ENCODE data around the gene CMTM7. TPM values are rescaled to one million over a fixed set of nuclear protein-coding genes. Genes with fewer than 3 reads are reported as not detected.

Gene CMTM7
- total and polyA plus RNA-seq, 10 of the 15 experiments (the other 5 are each of a cell fraction or from before 2014, with no cell fraction given) = 3.7 to 36.4 (median 14.7) TPM

GRCh38 chr3:32420126-32421038 is 28.7 kb downstream of the CMTM7 start (continued):
- no peak for TF ChIP-seq ZBTB11 (CRISPR knock-in tag; IDR thresholded peaks at IDR 0.05)
- no peak for TF ChIP-seq RB1 (IDR thresholded peaks at IDR 0.05; ENCODE audit: borderline replicate concordance)
- TF ChIP-seq YY1 (IDR thresholded peaks at IDR 0.05; ENCODE audit: low read depth, low read length) = peak; percentile 37; the same call in 1 of the 2 replicates
- TF ChIP-seq TCF7 (IDR thresholded peaks at IDR 0.05; ENCODE audit: borderline replicate concordance) = peak; percentile 95
- peak in 1 of 2 experiments; percentile 78; a peak in 2 of 4 replicates for TF ChIP-seq ETV6 (conservative IDR thresholded peaks at IDR 0.05 in 1 of 2, IDR thresholded peaks at IDR 0.05 in 1 of 2; ENCODE audit: borderline replicate concordance in 1 of 2, low read depth in 1 of 2)
- TF ChIP-seq MAX (IDR thresholded peaks at IDR 0.05; ENCODE audit: low read depth, low read length) = no peak
- TF ChIP-seq ZNF622 (IDR thresholded peaks at IDR 0.05) = no peak
- no peak; a peak in 1 of 4 replicates for TF ChIP-seq CEBPB (IDR thresholded peaks at IDR 0.05; ENCODE audit: borderline replicate concordance in 1 of 2, low read depth in 2 of 2, low read length in 2 of 2)
- no peak for TF ChIP-seq WRNIP1 (IDR thresholded peaks at IDR 0.05; ENCODE audit: borderline replicate concordance, low read depth, low read length)
- no peak for TF ChIP-seq ZBTB40 (IDR thresholded peaks at IDR 0.05; ENCODE audit: borderline replicate concordance)
- no peak for TF ChIP-seq POLR2A (IDR thresholded peaks at IDR 0.05; ENCODE audit: low read depth, low read length)
- peak; percentile 80; the same call in 1 of the 2 replicates for TF ChIP-seq RELB (IDR thresholded peaks at IDR 0.05; ENCODE audit: low read depth)
- TF ChIP-seq IRF4 (IDR thresholded peaks at IDR 0.05; ENCODE audit: low read depth, low read length) = no peak
- peak; percentile 84 for TF ChIP-seq MTA3 (IDR thresholded peaks at IDR 0.05; ENCODE audit: borderline replicate concordance, low read length)
- TF ChIP-seq TCF12 (IDR thresholded peaks at IDR 0.05; ENCODE audit: low read depth, low read length) = peak; percentile 89
- peak; percentile 94 for TF ChIP-seq NFIC (IDR thresholded peaks at IDR 0.05; ENCODE audit: low read depth, low read length)
- peak; percentile 52; the same call in 1 of the 2 replicates for TF ChIP-seq TBL1XR1 (IDR thresholded peaks at IDR 0.05; ENCODE audit: low read depth, low read length)
- no peak for TF ChIP-seq SMAD5 (IDR thresholded peaks at IDR 0.05; ENCODE audit: low read depth)
- TF ChIP-seq TARDBP (IDR thresholded peaks at IDR 0.05; ENCODE audit: borderline replicate concordance) = no peak
- no peak for TF ChIP-seq YBX1 (IDR thresholded peaks at IDR 0.05)
- peak; percentile 90 for TF ChIP-seq MEF2B (IDR thresholded peaks at IDR 0.05; ENCODE audit: partially characterized antibody, poor library complexity, severe bottlenecking)
